ENCODE measurements around the gene ZNF521.
A peak's percentile ranks its signal among the peaks of the same experiment; 100 is the strongest.

ZNF521 gene

DNA sequence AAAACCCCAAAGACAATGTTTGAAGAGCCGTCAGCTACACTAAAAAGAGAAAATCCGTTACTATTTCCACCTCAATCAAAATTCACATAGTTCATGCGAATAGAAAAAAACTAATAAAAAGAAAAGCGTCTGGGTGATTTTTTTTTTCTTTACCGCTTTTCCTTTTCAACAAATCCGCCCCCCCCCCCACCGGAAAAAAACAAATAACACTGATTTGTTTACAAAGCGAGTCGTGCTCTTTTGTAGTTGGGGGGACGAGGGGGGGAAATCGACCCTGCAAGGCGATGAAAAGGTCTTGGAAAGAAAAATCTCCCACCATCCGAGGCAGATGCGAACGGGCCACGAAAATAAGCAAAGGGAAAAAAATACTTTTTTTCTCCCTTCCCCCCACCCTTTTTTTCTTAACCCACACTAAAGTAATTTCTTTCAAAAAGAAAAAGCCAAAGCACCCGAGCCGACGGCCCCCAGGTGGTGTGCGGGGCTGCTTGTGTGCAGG lies 638 bp downstream of the ZNF521 start:
- H3K27me3 ChIP-seq (ENCODE audit: control insufficient read depth, insufficient read depth, low read length) = peaks cover 10% of the 10 kb centered on the region
- peak overlapping the region; percentile 90; the same call in 1 of the 2 replicates for H3K4me3 ChIP-seq (ENCODE audit: low read length)
- H3K36me3 ChIP-seq (ENCODE audit: control insufficient read depth, insufficient read depth, low read length) = no peaks in the 10 kb centered on the region
- H3K9me3 ChIP-seq (ENCODE audit: control insufficient read depth, insufficient read depth, low read length) = no peaks in the 10 kb centered on the region
- DNase-seq (ENCODE audit: low read depth, low spot score) = no peak
- WGBS (ENCODE audit: insufficient coverage, insufficient read length) = no CpG with 5 or more reads among the region's 20 CpGs
- H3K27ac ChIP-seq (ENCODE audit: low read length) = no peak overlapping the region
- no peaks in the 10 kb centered on the region; the same call in 1 of the 2 replicates for H3K4me1 ChIP-seq (ENCODE audit: control insufficient read depth, insufficient read depth, low read length)

DNA sequence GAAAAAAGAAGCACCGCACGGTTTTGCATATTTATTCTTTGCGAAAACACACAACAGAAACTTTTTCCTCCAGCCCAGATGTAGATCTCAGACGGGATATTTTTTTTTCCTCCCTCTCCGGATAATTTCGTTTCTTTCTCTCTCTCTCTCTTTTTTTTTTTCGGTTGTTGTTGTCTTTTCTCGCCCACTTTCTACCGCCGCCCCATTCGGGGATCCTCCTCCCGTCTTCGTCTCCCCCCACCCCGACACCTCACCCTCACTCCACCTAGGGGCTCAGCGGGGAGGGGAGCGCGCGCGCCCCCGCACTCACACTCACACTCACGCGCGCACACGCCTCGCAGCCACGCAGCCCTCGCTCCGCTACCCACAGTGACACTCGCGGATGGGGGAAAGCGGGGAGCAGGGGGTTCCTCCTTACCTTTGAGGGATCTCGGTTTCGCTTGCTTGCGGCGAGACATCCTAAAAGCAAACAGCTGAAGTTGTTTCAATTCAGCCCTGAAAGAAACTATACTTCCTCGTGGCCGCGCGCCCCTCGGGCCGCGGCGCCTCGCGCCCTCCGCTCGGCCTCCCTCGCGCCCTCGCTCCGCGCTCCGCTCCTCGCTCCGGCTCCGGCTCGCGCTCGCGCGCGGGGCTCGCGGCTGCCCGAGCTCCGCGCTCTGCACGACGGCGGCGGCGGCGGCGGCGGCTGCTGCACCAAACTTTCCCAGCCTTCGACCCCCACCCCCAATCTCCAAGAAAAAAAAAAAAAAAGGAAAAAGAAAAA lies 1.3 kb downstream of the ZNF521 start:
- DNase-seq (ENCODE audit: low read depth, low spot score) = no peak
- Histone ChIP-seq H3K4me1 (ENCODE audit: control insufficient read depth, insufficient read depth, low read length) (no peaks in the 10 kb centered on the region; the same call in 1 of the 2 replicates), H3K4me3 (ENCODE audit: low read length) (peak overlapping the region; percentile 90), H3K27ac (ENCODE audit: low read length) (no peak overlapping the region), H3K27me3 (ENCODE audit: control insufficient read depth, insufficient read depth, low read length) (peaks cover 10% of the 10 kb centered on the region), H3K9me3 (ENCODE audit: control insufficient read depth, insufficient read depth, low read length) (no peaks in the 10 kb centered on the region), H3K36me3 (ENCODE audit: control insufficient read depth, insufficient read depth, low read length) (no peaks in the 10 kb centered on the region)
- no CpG with 5 or more reads among the region's 76 CpGs for WGBS (ENCODE audit: insufficient coverage, insufficient read length)

DNA sequence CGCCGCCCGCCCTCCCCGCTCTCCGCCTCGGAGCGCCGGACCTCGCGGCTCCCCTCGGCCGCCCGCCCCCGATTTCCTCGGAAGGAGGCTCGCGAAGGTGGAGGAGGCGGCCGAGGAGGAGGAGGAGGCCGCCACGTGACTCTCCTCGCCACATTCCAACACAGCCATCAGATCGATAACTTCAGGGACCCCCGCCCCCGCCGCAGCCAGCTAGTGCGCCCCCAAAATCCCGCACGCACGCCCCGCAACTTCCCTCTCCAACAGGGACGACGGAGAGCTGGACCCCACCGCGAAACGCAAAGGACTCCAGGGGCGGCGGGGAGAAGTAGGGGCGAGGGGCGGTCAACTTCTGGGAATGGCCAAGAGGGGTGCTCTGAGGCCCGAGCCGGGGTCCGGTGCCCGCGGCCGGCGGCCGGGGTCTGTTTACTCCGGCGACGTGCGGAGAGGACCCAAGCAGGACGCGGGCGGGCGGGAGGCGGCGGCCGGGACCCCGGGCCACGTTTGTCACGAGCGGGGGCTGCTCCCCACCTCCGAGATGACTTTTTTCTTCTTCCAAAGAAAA lies 2.0 kb downstream of the ZNF521 start:
- no peak for DNase-seq (ENCODE audit: low read depth, low spot score)
- Histone ChIP-seq H3K27me3 (ENCODE audit: control insufficient read depth, insufficient read depth, low read length) (peaks cover 10% of the 10 kb centered on the region), H3K9me3 (ENCODE audit: control insufficient read depth, insufficient read depth, low read length) (no peaks in the 10 kb centered on the region), H3K4me3 (ENCODE audit: low read length) (peak overlapping the region; percentile 90), H3K36me3 (ENCODE audit: control insufficient read depth, insufficient read depth, low read length) (no peaks in the 10 kb centered on the region), H3K4me1 (ENCODE audit: control insufficient read depth, insufficient read depth, low read length) (no peaks in the 10 kb centered on the region; the same call in 1 of the 2 replicates), H3K27ac (ENCODE audit: low read length) (no peak overlapping the region)
- WGBS (ENCODE audit: insufficient coverage, insufficient read length) = no CpG with 5 or more reads among the region's 64 CpGs

DNA sequence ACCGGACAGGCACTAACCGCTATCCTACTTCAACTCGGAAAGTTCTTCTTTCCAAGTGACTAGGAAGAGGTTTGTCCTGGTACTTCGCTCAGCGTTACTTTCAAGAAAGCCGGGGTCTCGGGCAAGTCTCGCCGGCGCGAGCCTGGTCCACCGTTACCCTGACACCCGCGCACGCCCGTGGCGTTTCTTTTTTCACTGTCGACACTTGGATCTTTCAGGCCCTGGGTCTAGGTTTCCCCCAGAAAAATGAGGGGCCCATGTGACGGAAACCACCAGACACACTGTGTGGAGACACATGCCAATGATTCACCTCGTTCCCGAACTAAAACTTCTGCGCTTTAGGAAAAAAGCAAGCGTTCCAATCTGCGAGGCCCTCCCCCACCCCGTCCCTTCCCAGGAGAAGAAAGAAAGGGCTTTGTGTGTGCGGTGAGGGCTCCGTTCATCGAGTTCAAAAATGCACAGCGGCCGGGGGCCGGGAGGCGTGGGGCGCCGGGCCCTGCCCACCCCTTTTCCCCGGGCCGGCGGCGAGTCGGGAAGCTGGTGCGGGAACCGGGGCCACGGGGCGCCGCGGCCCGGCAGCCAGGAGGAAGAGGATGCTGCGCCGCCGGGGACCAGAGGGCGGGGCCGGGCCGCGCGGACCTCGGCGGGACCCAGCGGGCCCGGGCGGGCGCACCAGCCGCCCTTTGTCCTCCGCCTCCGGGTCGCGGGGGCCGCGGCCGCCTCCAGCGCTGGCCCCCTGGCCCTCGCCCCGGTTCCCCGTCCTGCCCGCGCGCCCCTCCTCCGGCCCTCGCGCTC lies 2.6 kb downstream of the ZNF521 start:
- no peaks in the 10 kb centered on the region for H3K9me3 ChIP-seq (ENCODE audit: control insufficient read depth, insufficient read depth, low read length)
- peak overlapping the region; percentile 90; the same call in 1 of the 2 replicates for H3K4me3 ChIP-seq (ENCODE audit: low read length)
- H3K27me3 ChIP-seq (ENCODE audit: control insufficient read depth, insufficient read depth, low read length) = peaks cover 10% of the 10 kb centered on the region
- DNase-seq (ENCODE audit: low read depth, low spot score) = no peak
- H3K4me1 ChIP-seq (ENCODE audit: control insufficient read depth, insufficient read depth, low read length) = no peaks in the 10 kb centered on the region; the same call in 1 of the 2 replicates
- whole genome bisulfite sequencing (ENCODE audit: insufficient coverage, insufficient read length) = no CpG with 5 or more reads among the region's 78 CpGs
- no peaks in the 10 kb centered on the region for H3K36me3 ChIP-seq (ENCODE audit: control insufficient read depth, insufficient read depth, low read length)
- no peak overlapping the region for H3K27ac ChIP-seq (ENCODE audit: low read length)

DNA sequence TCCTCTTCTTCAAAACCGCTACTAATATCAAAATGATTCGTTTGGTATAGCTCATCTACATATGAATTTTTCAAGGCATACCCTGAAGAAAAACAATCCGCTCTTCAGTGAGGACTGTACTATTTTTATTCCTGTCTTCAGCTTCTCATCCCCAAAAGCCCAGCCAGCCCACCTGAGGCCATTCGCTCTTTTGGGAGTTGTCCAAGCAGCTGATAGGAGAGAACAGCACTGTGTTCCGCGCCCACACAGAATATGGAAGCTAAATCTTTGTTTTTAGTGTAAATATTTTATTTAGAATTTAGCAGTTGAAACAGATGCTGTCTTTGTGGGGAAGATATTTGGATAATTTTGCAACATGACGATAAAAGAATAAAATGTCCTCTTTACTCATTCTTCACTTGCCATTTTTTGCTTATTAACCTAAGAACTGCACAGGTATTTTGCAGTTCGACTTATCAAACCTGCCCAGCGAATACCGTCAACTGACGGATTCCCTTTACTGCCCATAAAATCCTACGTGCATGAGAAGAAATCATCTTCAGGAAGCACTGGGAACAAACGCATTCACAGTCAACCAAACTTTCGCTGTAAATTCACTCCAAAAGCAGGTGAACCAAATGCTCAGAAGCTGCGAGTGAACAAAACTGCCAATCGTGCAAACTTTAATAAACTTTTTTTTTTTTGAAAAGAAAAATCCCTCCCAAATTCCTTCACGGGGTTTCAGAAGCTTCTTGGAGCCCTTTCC lies 3.4 kb downstream of the ZNF521 start:
- no CpG with 5 or more reads among the region's 17 CpGs for WGBS (ENCODE audit: insufficient coverage, insufficient read length)
- no peaks in the 10 kb centered on the region for H3K36me3 ChIP-seq (ENCODE audit: control insufficient read depth, insufficient read depth, low read length)
- no peak for DNase-seq (ENCODE audit: low read depth, low spot score)
- H3K4me1 ChIP-seq (ENCODE audit: control insufficient read depth, insufficient read depth, low read length) = no peaks in the 10 kb centered on the region; the same call in 1 of the 2 replicates
- H3K4me3 ChIP-seq (ENCODE audit: low read length) = peak overlapping the region; percentile 90; the same call in 1 of the 2 replicates
- H3K9me3 ChIP-seq (ENCODE audit: control insufficient read depth, insufficient read depth, low read length) = no peaks in the 10 kb centered on the region
- H3K27me3 ChIP-seq (ENCODE audit: control insufficient read depth, insufficient read depth, low read length) = peaks cover 10% of the 10 kb centered on the region
- H3K27ac ChIP-seq (ENCODE audit: low read length) = no peak overlapping the region

DNA sequence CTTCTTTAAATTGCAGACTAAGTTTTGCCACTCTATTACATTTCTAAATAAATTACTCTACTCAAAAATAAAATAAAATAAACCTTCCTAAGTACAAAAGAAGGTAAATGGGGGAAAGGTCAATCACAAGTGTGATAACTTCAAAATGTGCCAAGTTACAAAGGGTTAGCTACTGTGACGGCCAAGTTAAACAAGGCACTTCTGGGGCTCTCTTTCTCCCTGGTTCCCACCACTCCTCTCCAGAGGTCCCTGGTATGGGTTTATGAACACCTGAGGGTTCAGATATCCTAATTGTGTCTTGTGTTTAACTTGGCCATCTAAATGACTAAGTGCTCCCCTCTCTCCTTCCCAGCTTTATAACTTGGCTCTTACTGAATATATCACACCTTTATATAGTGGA lies 5.4 kb downstream of the ZNF521 start:
- Histone ChIP-seq H3K36me3 (ENCODE audit: control insufficient read depth, insufficient read depth, low read length) (no peaks in the 10 kb centered on the region), H3K27me3 (ENCODE audit: control insufficient read depth, insufficient read depth, low read length) (peaks cover 10% of the 10 kb centered on the region), H3K9me3 (ENCODE audit: control insufficient read depth, insufficient read depth, low read length) (no peaks in the 10 kb centered on the region), H3K4me1 (ENCODE audit: control insufficient read depth, insufficient read depth, low read length) (no peaks in the 10 kb centered on the region; the same call in 1 of the 2 replicates), H3K27ac (ENCODE audit: low read length) (no peak overlapping the region), H3K4me3 (ENCODE audit: low read length) (no peak overlapping the region)
- DNase-seq (ENCODE audit: low read depth, low spot score) = no peak
- no CpG with 5 or more reads among the region's 1 CpG for WGBS (ENCODE audit: insufficient coverage, insufficient read length)

DNA sequence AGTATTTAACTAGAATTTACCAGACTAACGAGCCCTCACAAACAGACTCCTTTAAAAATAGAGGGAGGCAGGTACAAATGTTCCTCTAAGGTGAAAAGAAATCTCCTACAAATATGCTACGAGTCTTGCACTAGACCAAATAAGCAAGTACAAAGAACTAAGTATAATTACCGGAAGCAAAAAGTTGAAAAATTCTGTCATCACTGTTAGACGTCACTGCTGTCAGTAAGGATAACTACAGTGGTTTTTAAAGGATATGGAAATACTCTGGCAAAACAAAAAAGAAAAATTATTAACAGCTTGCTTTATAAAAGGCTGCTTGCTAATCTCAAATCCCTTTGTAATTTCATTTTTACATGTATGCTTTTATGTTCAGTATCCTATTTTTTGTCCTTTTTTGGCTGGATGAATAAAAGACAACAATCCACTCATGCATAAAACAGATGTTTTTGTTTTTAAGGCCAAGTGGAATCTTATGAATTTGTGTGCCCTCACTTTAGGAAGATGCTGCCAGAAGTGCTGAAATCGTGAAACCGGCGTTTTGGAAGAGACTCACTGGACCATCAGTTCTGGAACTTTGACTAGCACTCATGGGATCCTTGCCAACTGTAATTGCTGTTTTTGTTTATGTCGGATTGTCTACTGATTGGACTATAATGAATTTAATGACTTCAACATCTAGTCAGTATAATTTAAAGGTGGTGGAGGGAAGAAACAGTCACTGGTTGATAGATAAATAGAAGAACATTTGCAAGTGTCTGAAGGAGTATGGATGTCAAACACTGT lies 6.7 kb downstream of the ZNF521 start:
- no peak for DNase-seq (ENCODE audit: low read depth, low spot score)

DNA sequence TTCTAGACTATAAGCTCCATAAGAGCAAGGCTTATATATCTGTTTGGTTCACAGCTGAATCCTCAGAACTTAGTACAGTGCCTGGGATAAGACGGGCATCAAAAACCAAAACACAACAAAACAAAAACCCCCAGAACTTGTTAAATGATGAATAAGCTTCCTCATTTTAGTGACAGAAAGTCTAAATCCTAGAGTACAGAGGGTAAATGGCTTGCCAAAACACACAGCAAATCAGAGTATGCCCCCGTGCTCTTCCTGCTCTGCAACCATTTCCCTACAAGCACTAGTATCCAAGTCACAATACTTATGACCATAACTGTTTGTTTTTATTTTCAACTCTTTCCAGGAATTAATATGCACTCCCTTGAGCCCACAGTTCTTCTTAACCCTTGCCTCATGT lies 10.1 kb downstream of the ZNF521 start:
- H3K27ac ChIP-seq (ENCODE audit: low read length) = no peak overlapping the region
- no peaks in the 10 kb centered on the region for H3K4me1 ChIP-seq (ENCODE audit: control insufficient read depth, insufficient read depth, low read length)
- H3K36me3 ChIP-seq (ENCODE audit: control insufficient read depth, insufficient read depth, low read length) = no peaks in the 10 kb centered on the region
- no peak overlapping the region for H3K4me3 ChIP-seq (ENCODE audit: low read length)
- no peaks in the 10 kb centered on the region for H3K27me3 ChIP-seq (ENCODE audit: control insufficient read depth, insufficient read depth, low read length)
- DNase-seq (ENCODE audit: low read depth, low spot score) = no peak
- no peaks in the 10 kb centered on the region for H3K9me3 ChIP-seq (ENCODE audit: control insufficient read depth, insufficient read depth, low read length)
- WGBS (ENCODE audit: insufficient coverage, insufficient read length) = no CpG with 5 or more reads among the region's 2 CpGs

More for the DNA sequence above, 6.7 kb downstream of the ZNF521 start:
- Histone ChIP-seq H3K4me3 (ENCODE audit: low read length) (no peak overlapping the region), H3K27me3 (ENCODE audit: control insufficient read depth, insufficient read depth, low read length) (peaks cover 10% of the 10 kb centered on the region), H3K4me1 (ENCODE audit: control insufficient read depth, insufficient read depth, low read length) (no peaks in the 10 kb centered on the region; the same call in 1 of the 2 replicates), H3K36me3 (ENCODE audit: control insufficient read depth, insufficient read depth, low read length) (no peaks in the 10 kb centered on the region), H3K9me3 (ENCODE audit: control insufficient read depth, insufficient read depth, low read length) (no peaks in the 10 kb centered on the region), H3K27ac (ENCODE audit: low read length) (no peak overlapping the region)
- no CpG with 5 or more reads among the region's 8 CpGs for WGBS (ENCODE audit: insufficient coverage, insufficient read length)

DNA sequence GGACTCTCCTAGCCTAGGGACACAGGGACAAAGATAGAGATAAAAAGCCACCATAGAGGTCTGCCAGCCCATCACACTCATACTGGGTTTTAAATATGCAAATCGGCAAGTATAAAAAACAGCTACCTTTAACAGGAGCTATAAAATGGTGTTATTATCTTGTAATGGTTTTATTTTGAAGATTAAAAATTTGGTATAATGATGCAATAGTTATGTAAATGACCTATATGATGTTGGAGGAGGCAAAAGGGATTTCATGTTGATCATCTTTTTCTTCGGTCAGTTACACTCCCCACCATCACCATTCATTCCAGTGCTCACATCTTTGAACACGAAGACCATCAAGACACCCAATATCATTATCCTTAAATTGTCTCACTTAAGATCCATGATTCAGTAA lies 11.2 kb downstream of the ZNF521 start:
- no peaks in the 10 kb centered on the region for H3K27me3 ChIP-seq (ENCODE audit: control insufficient read depth, insufficient read depth, low read length)
- no CpG with 5 or more reads among the region's 3 CpGs for WGBS (ENCODE audit: insufficient coverage, insufficient read length)

More for the DNA sequence above, 11.2 kb downstream of the ZNF521 start:
- DNase-seq (ENCODE audit: low read depth, low spot score) = no peak
- Histone ChIP-seq H3K27ac (ENCODE audit: low read length) (no peak overlapping the region), H3K4me3 (ENCODE audit: low read length) (no peak overlapping the region), H3K9me3 (ENCODE audit: control insufficient read depth, insufficient read depth, low read length) (no peaks in the 10 kb centered on the region), H3K4me1 (ENCODE audit: control insufficient read depth, insufficient read depth, low read length) (no peaks in the 10 kb centered on the region), H3K36me3 (ENCODE audit: control insufficient read depth, insufficient read depth, low read length) (no peaks in the 10 kb centered on the region)

Data from iPS DF 6.9 (cell line).